22Rv1 (cell line): ENCODE measurements around the gene OR5B17.
"Not testable (repeated sequence)": the region's sequence is repeated elsewhere in the genome, so short reads cannot be mapped to it uniquely, and the experiment has no call there.

Source experiments
- CTCF ChIP-seq: fragments of 450-650 bp; IDR thresholded peaks from 2 replicates; pipeline ENCODE4 v1.5.1; 2017; ENCODE audit warnings: mild to moderate bottlenecking
- ZFX ChIP-seq: fragments of 450-650 bp; IDR thresholded peaks from 2 replicates; pipeline ENCODE4 v1.6.1; 2017; ENCODE audit warnings: antibody characterized with exemption, borderline replicate concordance

DNA sequence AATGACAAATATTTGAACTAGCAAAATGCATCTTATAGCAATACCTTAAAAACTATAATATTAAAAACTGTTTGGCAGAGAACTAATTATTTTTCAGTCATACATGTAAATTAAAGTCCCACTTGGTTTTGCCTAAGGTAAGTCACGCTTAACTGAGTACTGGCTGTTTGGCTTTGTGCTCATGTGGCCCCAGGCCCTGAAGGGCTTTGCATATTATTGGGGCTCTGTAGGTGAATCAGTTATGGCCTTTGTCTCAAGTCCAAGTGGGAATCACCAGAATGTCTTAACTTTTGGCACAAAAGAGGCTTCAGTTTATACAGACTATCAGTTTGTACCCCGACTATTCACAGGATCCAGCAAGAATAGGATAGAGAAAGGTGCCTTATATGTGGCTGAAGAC is 40.8 kb upstream of the OR5B17 start:
- TF ChIP-seq CTCF, ZFX: not testable (repeated sequence)
